Measurements from ENCODE around the gene TMEM151B.

DNA sequence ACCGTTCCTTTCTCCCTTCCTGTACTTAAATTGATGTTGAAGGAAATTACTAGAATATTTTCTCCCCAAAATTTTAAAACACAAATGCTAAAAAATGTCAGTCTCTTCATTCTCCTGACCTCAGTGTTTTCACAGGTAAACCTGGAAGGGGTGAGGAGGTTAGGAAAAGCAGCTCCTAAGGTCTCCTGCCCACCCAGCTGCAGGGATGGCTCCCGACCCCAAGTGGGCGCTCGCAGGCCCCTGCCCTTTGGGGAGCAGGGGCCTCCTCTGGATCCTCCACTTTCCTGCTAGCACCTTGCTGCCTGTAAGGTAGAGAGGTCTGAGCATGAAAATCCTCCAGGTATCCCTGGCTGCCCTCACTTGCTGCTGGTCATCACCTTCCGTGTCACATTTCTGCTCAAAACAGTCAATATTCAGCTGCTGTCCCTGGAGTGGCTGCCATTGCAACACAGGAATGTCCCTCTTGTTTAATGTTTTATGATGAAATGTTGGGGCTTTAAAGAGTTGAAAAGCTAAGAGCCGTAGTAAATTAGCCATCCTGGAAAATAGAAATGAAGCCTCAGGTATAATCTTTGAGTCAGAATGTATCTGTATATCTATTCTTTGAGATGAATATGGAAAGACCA is 34.2 kb upstream of the TMEM151B start:
- TF ChIP-seq POLR2AphosphoS5 (IDR thresholded peaks at IDR 0.05) (no peak), POLR2A (IDR thresholded peaks at IDR 0.05) (no peak), EP300 (IDR thresholded peaks at IDR 0.05) (no peak)
- TF ChIP-seq, protein P1, sequence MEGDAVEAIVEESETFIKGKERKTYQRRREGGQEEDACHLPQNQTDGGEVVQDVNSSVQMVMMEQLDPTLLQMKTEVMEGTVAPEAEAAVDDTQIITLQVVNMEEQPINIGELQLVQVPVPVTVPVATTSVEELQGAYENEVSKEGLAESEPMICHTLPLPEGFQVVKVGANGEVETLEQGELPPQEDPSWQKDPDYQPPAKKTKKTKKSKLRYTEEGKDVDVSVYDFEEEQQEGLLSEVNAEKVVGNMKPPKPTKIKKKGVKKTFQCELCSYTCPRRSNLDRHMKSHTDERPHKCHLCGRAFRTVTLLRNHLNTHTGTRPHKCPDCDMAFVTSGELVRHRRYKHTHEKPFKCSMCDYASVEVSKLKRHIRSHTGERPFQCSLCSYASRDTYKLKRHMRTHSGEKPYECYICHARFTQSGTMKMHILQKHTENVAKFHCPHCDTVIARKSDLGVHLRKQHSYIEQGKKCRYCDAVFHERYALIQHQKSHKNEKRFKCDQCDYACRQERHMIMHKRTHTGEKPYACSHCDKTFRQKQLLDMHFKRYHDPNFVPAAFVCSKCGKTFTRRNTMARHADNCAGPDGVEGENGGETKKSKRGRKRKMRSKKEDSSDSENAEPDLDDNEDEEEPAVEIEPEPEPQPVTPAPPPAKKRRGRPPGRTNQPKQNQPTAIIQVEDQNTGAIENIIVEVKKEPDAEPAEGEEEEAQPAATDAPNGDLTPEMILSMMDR (IDR thresholded peaks at IDR 0.05), result no peak

All from sigmoid colon (tissue), 4 donors.